ENCODE measurements around the gene ASMTL.

DNA sequence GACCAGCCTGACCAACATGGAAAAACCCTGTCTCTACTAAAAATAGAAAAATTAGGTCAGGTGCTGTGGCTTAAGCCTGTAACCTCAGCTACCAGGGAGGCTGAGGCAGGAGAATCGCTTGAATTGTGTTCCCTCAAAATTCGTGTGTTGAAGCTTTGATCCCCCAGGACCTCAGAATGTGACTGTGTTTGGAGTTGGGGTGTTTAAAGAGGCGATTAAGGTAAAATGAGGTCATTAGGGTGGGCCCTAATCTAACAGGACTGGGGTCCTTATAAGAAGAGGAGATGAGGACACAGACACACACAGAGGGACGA is 84.4 kb downstream of the ASMTL start:
- no peak for TF ChIP-seq POLR2A (IDR thresholded peaks at IDR 0.05)
- TF ChIP-seq, protein P1, sequence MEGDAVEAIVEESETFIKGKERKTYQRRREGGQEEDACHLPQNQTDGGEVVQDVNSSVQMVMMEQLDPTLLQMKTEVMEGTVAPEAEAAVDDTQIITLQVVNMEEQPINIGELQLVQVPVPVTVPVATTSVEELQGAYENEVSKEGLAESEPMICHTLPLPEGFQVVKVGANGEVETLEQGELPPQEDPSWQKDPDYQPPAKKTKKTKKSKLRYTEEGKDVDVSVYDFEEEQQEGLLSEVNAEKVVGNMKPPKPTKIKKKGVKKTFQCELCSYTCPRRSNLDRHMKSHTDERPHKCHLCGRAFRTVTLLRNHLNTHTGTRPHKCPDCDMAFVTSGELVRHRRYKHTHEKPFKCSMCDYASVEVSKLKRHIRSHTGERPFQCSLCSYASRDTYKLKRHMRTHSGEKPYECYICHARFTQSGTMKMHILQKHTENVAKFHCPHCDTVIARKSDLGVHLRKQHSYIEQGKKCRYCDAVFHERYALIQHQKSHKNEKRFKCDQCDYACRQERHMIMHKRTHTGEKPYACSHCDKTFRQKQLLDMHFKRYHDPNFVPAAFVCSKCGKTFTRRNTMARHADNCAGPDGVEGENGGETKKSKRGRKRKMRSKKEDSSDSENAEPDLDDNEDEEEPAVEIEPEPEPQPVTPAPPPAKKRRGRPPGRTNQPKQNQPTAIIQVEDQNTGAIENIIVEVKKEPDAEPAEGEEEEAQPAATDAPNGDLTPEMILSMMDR (IDR thresholded peaks at IDR 0.05) = no peak
- TF ChIP-seq POLR2AphosphoS5 (IDR thresholded peaks at IDR 0.05; ENCODE audit: insufficient read depth in 1 of 2, low read depth in 1 of 2) = no peak

Measured in vagina (tissue), 2 donors.